MM.1S (cell line): ENCODE results near the gene GATM.

ENCODE experiments used
- DNase-seq: peaks from one replicate; pipeline ENCODE4 v3.0.0-alpha.2; 2015
- H2AFZ ChIP-seq: fragments of 300-600 bp; sonication (generic); 2 replicates; pipeline ENCODE4 v1.6.0; 2016; ENCODE audit warnings: antibody characterized with exemption, low read length
- H3F3A ChIP-seq: fragments of 300-600 bp; sonication (generic); 2 replicates; pipeline ENCODE4 v1.6.1; 2016; ENCODE audit warnings: mild to moderate bottlenecking, antibody characterized with exemption, low read length, moderate library complexity, mixed read lengths; ENCODE audit not compliant: insufficient read depth
- H3K27ac ChIP-seq: fragments of 300-600 bp; sonication (generic); 2 replicates; pipeline ENCODE4 v1.5.1; 2016; ENCODE audit warnings: mild to moderate bottlenecking, low read length
- H3K27me3 ChIP-seq: fragments of 300-600 bp; sonication (generic); replicated peaks from 2 replicates; pipeline ENCODE4 v1.6.0; 2016; ENCODE audit warnings: low read length; ENCODE audit not compliant: insufficient read depth
- H3K36me3 ChIP-seq: fragments of 300-600 bp; sonication (generic); replicated peaks from 2 replicates; pipeline ENCODE4 v1.6.1; 2016; ENCODE audit warnings: mild to moderate bottlenecking, low read length, mixed read lengths; ENCODE audit not compliant: insufficient read depth
- H3K4me1 ChIP-seq: fragments of 300-600 bp; sonication (generic); 2 replicates; pipeline ENCODE4 v1.6.1; 2016; ENCODE audit warnings: low read length, mixed read lengths
- H3K4me2 ChIP-seq: fragments of 300-600 bp; sonication (generic); 2 replicates; pipeline ENCODE4 v1.6.0; 2016; ENCODE audit warnings: low read depth, low read length
- H3K4me3 ChIP-seq: fragments of 300-600 bp; sonication (generic); 2 replicates; pipeline ENCODE4 v1.5.1; 2016; ENCODE audit warnings: low read length, mixed read lengths
- H3K79me2 ChIP-seq: fragments of 300-600 bp; sonication (generic); 2 replicates; pipeline ENCODE4 v1.6.1; 2016; ENCODE audit warnings: mixed run types, low read length, mixed read lengths
- H3K9ac ChIP-seq: fragments of 300-600 bp; sonication (generic); 2 replicates; pipeline ENCODE4 v1.6.1; 2016; ENCODE audit warnings: low read length, mixed read lengths
- H3K9me2 ChIP-seq: fragments of 300-600 bp; sonication (generic); replicated peaks from 2 replicates; pipeline ENCODE4 v1.6.1; 2016; ENCODE audit warnings: mild to moderate bottlenecking, low read length, mixed read lengths; ENCODE audit not compliant: insufficient read depth
- H3K9me3 ChIP-seq: fragments of 300-600 bp; sonication (generic); replicated peaks from 2 replicates; pipeline ENCODE4 v1.6.1; 2016; ENCODE audit warnings: mild to moderate bottlenecking, low read length, mixed read lengths; ENCODE audit not compliant: insufficient read depth
- H4K20me1 ChIP-seq: fragments of 300-600 bp; sonication (generic); 2 replicates; pipeline ENCODE4 v1.6.1; 2016; ENCODE audit warnings: mild to moderate bottlenecking, low read length, moderate library complexity, mixed read lengths; ENCODE audit not compliant: insufficient read depth
- CTCF ChIP-seq: fragments of 300-600 bp; sonication (generic); IDR thresholded peaks from 2 replicates; pipeline ENCODE4 v1.5.1; 2016; ENCODE audit warnings: antibody characterized with exemption, low read length, mixed read lengths
- EZH2 ChIP-seq: fragments of 300-600 bp; sonication (generic); optimal IDR thresholded peaks from 2 replicates; pipeline ENCODE3; 2017; ENCODE audit warnings: low read depth, mild to moderate bottlenecking, antibody characterized with exemption, low read length, mixed read lengths
- EZH2phosphoT487 ChIP-seq: fragments of 300-600 bp; sonication (generic); IDR thresholded peaks from 2 replicates; pipeline ENCODE4 v1.6.1; 2018; ENCODE audit warnings: antibody characterized with exemption, low read length

The GATM gene

GRCh38 chr15:45409596-45409995 is 31.3 kb upstream of the GATM start:
- Histone ChIP-seq H3K36me3 (peaks cover 14% of the 10 kb centered on the region), H3K27ac (no peak overlapping the region), H3K9me2 (no peaks in the 10 kb centered on the region), H3K27me3 (no peaks in the 10 kb centered on the region), H4K20me1 (no peaks in the 10 kb centered on the region), H3K4me3 (no peak overlapping the region), H3K4me2 (no peak overlapping the region), H2AFZ (no peak overlapping the region), H3K79me2 (peaks cover 16% of the 10 kb centered on the region), H3F3A (no peaks in the 10 kb centered on the region), H3K9ac (no peak overlapping the region), H3K9me3 (no peaks in the 10 kb centered on the region), H3K4me1 (no peaks in the 10 kb centered on the region)
- no peak for TF ChIP-seq EZH2phosphoT487
- no peak for TF ChIP-seq EZH2
- no peak for TF ChIP-seq CTCF
- no peak for DNase-seq

- Histone ChIP-seq H3K4me2 (no peak overlapping the region), H3K9me2 (no peaks in the 10 kb centered on the region), H3K36me3 (peaks cover 10% of the 10 kb centered on the region), H4K20me1 (no peaks in the 10 kb centered on the region), H3K4me1 (peaks cover 6% of the 10 kb centered on the region; the same call in 1 of the 2 replicates), H3K4me3 (no peak overlapping the region), H3K9me3 (no peaks in the 10 kb centered on the region), H3K27ac (no peak overlapping the region), H3K79me2 (peaks cover 34% of the 10 kb centered on the region), H3K27me3 (no peaks in the 10 kb centered on the region), H3K9ac (no peak overlapping the region), H2AFZ (no peak overlapping the region), H3F3A (no peaks in the 10 kb centered on the region)
- no peak for DNase-seq
- no peak for TF ChIP-seq EZH2
- TF ChIP-seq CTCF, result no peak
- TF ChIP-seq EZH2phosphoT487, result no peak
Measured at GRCh38 chr15:45407786-45408185, 29.4 kb upstream of the GATM start.

- TF ChIP-seq CTCF, result no peak
- no peak for TF ChIP-seq EZH2phosphoT487
- TF ChIP-seq EZH2, result no peak
- peaks cover 13% of the 10 kb centered on the region for H3K4me1 ChIP-seq
- H3K4me2 ChIP-seq, result peak overlapping the region; percentile 85
- H3K27me3 ChIP-seq, result no peaks in the 10 kb centered on the region
- peaks cover 8% of the 10 kb centered on the region for H3K36me3 ChIP-seq
- H3K4me3 ChIP-seq, result peak overlapping the region; percentile 83
- H3K9me3 ChIP-seq, result no peaks in the 10 kb centered on the region
- peaks cover 11% of the 10 kb centered on the region for H3F3A ChIP-seq
- H3K79me2 ChIP-seq, result peaks cover 38% of the 10 kb centered on the region
- H2AFZ ChIP-seq, result peak overlapping the region; percentile 90
- DNase-seq, result peak; percentile 44
- no peaks in the 10 kb centered on the region for H4K20me1 ChIP-seq
- H3K27ac ChIP-seq, result peak overlapping the region; percentile 84
- no peaks in the 10 kb centered on the region for H3K9me2 ChIP-seq
- H3K9ac ChIP-seq, result peak overlapping the region; percentile 89
Measured at GRCh38 chr15:45402955-45403877, 24.9 kb upstream of the GATM start.
